GM12891 (cell line): ENCODE results near the gene SLC30A2.

ENCODE experiments used
- POLR2A ChIP-seq: IDR thresholded peaks from 2 replicates; pipeline ENCODE4 v1.6.1; 2011; ENCODE audit warnings: low read depth, low read length, control low read depth
- POLR2AphosphoS5 ChIP-seq: IDR thresholded peaks from 2 replicates; pipeline ENCODE4 v1.6.1; 2011; ENCODE audit warnings: low read depth, low read length, control low read depth
- SPI1 ChIP-seq: IDR thresholded peaks from 2 replicates; pipeline ENCODE4 v1.6.1; 2011; ENCODE audit warnings: low read depth, low read length, control low read depth

- TF ChIP-seq POLR2AphosphoS5 = no peak
- no peak for TF ChIP-seq POLR2A
- TF ChIP-seq SPI1 = no peak
Observed at GRCh38 chr1:26084091-26084561, 38.2 kb upstream of the SLC30A2 start.
